Right kidney (tissue), 1 donor: ENCODE measurements around the gene PSMC3.

Experiments
- DNase-seq: peaks from one replicate; pipeline ENCODE4 v3.0.0-alpha.2; 2016

Gene PSMC3

GRCh38 chr11:47376107-47376524 is 50.1 kb downstream of the PSMC3 start:
- peak; percentile 55 for DNase-seq

DNA sequence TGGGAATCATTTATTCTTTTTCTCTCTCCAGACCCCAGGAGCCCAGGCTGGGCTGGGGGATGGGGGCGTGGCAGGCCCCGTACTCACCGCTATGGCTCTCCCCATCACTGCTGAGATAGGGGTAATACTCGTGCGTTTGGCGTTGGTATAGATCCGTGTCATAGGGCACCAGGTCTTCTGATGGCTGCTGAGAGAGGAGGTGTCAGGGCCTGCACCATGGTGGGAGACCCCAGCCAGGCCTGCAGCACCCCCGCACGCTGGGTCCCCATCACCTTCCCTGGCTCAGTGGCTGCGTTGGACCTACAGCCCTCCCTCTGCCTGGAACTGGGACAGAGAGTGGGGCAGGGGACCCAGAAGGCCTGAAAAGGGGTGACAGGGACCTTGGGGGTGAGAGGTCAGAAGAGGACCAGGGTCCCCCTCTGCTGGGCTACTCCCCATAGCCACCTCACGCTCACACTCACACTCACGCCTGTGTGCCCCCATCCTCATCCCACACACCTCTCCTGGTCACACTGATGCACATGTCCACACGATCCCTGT is 50.6 kb downstream of the PSMC3 start:
- DNase-seq = no peak

GRCh38 chr11:47375020-47375419 is 51.2 kb downstream of the PSMC3 start:
- no peak for DNase-seq

DNA sequence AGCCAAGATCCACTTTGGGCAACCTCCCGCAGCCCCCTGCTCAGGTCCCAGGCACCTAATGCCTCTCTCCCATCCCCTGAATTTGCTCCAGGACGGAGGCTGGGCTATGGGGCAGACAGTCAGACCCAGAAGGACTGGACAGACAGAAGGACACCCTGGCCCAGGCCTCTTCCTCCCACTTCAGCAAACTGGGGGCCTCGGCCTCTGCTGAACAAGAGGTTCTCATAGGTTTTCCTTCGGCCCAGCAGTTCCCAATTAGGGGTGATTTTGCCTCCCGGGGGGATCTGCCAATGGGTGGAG is 51.6 kb downstream of the PSMC3 start:
- no peak for DNase-seq

- DNase-seq = peak; percentile 65
Measured at GRCh38 chr11:47373876-47374719, 52.1 kb downstream of the PSMC3 start.

DNA sequence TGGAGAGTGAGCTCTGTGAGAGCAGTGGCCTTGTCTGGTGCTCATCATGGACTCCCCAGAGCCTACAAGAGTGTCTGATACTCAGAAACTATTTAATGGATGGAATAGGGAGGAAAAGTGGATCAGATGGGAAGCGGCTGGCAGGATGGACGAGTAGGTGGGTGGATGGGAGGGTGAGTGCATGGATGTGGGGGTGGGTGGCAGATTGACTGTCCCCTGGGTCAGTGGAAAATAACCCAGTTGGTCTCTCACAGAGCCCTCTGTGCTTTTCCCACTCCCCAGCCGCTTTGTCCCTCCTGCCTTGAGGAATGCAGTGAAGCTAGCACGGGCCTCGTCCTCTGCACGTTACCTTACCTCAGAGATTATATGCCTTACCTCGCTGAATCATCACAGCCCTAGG is 53.8 kb downstream of the PSMC3 start:
- no peak for DNase-seq

DNA sequence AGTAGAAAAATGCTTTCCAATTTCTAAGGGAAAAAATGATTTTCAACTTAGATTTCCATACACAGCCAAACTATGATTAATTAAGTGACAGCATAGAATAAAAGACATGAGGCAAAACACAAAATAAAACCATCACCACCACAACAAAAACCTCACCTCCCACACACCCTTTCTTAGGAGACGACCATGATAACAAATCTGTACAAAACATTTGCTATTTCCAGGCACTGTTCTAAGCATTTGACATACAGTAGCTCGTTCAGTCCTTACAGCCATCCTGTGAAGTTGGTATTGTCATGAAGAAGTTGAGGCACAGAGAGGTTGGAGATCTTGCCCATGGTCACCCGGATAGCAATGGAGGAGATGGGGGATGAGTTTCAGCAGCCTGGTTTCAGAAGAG is 56.6 kb downstream of the PSMC3 start:
- DNase-seq = no peak
